NCI-H187 (cell line): ENCODE results near the gene SENP5.
"Not testable (repeated sequence)": the region's sequence is repeated elsewhere in the genome, so short reads cannot be mapped to it uniquely, and the experiment has no call there.

Source experiments
- DNase-seq, 2 experiments: peaks; one replicate each; lab custom pipeline; 2025; lab: John Stamatoyannopoulos, UW

The SENP5 gene

GRCh38 chr3:196942915-196943277, 75.2 kb downstream of the SENP5 start:
- DNase-seq: no peak

- not testable (repeated sequence) for DNase-seq
These were observed 76.5 kb downstream of the SENP5 start for GRCh38 chr3:196944037-196944790.

DNA sequence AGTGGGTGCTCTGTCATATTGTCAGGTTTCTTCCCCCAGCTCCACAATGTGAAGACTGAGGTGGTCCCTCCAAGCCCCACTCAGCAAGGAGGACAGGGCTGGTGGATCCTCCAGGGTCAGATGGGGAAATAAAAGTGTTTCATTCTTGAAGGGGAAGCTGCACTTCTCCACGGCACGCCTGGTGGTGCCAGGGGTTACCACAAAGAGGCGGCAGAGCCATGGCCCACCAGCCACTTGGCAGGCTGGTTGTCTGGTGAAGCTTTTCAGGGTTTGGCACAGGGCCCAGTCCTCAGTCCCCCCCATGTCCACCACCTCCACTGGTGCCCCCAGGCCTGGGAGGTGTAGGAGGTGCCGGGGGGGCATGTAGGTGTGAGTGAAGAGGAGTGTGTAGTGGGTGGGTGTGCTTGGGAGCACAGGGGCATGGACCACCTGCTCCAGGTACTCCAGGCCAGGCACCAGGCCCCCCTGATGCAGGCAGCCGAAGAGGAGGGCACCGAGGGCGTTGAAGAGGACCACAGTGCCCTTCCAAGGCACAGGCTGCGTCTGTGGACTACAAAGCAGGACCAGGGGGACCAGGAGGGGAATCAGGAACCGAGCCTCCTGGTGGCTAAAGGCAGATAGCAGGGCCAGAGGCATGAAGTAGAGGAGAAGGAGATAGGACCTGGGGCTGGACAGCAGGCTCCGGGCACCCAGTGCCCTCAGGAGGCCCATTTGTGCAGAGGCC, 79.6 kb downstream of the SENP5 start:
- DNase-seq: no peak

GRCh38 chr3:196947860-196948441, 80.2 kb downstream of the SENP5 start:
- DNase-seq: no peak

GRCh38 chr3:196948442-196949284, 80.9 kb downstream of the SENP5 start:
- no peak for DNase-seq

DNA sequence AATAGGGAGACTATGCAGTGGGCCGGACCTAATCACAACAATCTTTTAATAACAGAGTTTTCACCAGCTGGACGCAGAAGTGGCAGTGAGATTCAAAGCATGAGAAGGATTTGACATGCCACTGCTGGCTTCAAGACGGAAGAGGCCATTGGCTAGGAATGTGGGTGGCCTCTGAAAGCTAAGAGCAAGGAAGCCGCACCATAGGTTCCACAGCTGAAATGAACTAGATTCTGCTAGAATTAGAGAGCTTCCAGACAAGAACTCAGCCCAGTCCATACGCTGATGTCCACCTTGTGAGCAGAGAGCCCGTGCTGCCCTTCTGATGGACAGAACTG, 81.5 kb downstream of the SENP5 start:
- no peak for DNase-seq

- DNase-seq: no peak
These were observed 82.0 kb downstream of the SENP5 start for GRCh38 chr3:196949750-196950149.

- DNase-seq: no peak
These were observed 83.7 kb downstream of the SENP5 start for GRCh38 chr3:196951371-196951770.

DNA sequence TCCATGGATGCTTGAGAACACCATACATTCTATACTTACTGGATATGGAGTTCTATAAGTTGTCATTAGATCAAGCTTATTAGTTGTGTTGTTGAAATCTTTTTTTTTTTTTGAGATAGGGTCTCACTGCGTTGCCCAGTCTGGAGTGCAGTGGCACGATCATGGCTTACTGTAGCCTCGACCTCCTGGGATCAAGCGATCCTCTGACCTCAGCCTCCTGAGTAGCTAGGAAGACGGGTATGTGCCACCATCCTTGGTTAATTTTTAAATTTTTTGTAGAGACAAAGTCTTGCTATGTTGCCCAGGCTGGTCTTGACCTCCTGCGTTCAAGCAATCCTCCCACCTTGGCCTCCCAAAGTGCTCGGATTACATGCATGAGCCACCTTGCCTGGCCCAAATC, 87.1 kb downstream of the SENP5 start:
- DNase-seq: no peak

DNA sequence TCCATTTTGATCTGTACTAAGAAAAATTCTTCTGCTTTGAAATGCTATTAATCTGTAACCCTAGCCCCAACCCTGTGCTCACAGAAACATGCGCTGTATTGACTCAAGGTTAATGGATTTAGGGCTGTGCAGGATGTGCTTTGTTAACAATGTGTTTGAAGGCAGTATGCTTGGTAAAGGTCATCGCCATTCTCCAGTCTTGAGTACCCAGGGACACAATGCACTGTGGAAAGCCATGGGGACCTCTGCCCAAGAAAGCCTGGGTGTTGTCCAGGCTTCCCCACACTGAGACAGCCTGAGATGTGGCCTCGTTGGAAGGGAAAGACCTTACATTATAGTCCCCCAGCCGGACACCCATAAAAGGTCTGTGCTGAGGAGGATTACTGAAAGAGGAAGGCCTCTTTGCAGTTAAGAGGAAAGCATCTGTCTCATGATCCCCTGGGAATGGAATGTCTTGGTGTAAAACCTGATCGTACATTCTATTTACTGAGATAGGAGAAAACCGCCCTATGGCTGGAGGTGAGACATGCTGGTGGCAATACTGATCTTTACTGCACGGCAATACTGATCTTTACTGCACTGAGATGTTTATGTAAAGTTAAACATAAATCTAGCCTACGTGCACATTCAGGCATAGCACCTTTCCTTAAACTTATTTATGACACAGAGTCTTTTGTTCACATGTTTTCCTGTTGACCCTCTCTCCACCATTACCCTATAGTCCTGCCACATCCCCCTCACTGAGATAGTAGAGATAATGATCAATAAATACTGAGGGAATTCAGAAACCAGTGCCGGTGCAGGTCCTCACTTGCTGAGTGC, 94.6 kb downstream of the SENP5 start:
- DNase-seq: no peak

GRCh38 chr3:196962930-196963630, 95.4 kb downstream of the SENP5 start:
- no peak for DNase-seq

- no peak for DNase-seq
These were observed 95.9 kb downstream of the SENP5 start for GRCh38 chr3:196963631-196963953.

- no peak for DNase-seq
These were observed 97.5 kb downstream of the SENP5 start for GRCh38 chr3:196965112-196965803.

DNA sequence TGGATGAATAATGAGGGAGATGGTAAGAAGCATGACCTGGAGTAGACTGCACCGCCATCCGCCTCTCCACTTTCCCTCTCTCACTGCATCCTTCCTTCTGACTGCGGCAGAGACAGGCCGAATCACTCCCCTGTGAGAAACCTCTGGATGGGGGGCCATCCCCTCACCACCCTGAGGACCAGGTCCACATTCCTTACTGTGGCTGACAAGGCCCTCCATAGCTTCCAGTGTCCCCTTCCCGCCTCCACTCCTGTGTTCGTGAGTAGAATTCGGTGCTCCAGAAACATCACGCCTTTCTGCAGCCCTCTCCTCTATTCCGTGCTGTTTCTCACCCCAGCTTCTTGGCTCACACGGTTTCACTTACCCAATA, 98.1 kb downstream of the SENP5 start:
- no peak for DNase-seq

GRCh38 chr3:196966526-196967401, 99.0 kb downstream of the SENP5 start:
- no peak for DNase-seq

- no peak for DNase-seq
These were observed 99.9 kb downstream of the SENP5 start for GRCh38 chr3:196967412-196968232.

GRCh38 chr3:196968233-196969133, 100.8 kb downstream of the SENP5 start, which contains the start of gene PIGZ:
TSS of gene PIGZ (minus strand) at chr3:196968833. CDS start at chr3:196952031, 16,802 bp downstream.
- no peak for DNase-seq
